NCI-H2196 (cell line): Measurements from ENCODE around the gene LRRC36.

Source experiments
- DNase-seq: peaks from one replicate; lab custom pipeline; 2025; ENCODE audit not compliant: unreplicated experiment; lab: John Stamatoyannopoulos, UW

Gene LRRC36

GRCh38 chr16:67388191-67388590 lies 61.6 kb downstream of the LRRC36 start:
- DNase-seq: no peak

GRCh38 chr16:67388591-67388990 lies 62.0 kb downstream of the LRRC36 start:
- no peak for DNase-seq

GRCh38 chr16:67389911-67390815 lies 63.5 kb downstream of the LRRC36 start:
- no peak for DNase-seq

GRCh38 chr16:67390816-67391423 lies 64.3 kb downstream of the LRRC36 start:
- no peak for DNase-seq

GRCh38 chr16:67391424-67392300 lies 65.0 kb downstream of the LRRC36 start:
- DNase-seq: peak; percentile 69

- DNase-seq: no peak
These were observed 65.9 kb downstream of the LRRC36 start for GRCh38 chr16:67392301-67393059.

GRCh38 chr16:67393111-67393787 lies 66.6 kb downstream of the LRRC36 start, which contains the start of gene TPPP3:
Gene TPPP3, minus strand, starts transcription at chr16:67393498. Its CDS starts 2,387 bp downstream, at chr16:67391111.
- peak; percentile 71 for DNase-seq

- no peak for DNase-seq
These were observed 67.2 kb downstream of the LRRC36 start for GRCh38 chr16:67393788-67394154.

GRCh38 chr16:67394155-67395104 lies 67.8 kb downstream of the LRRC36 start:
- no peak for DNase-seq

- no peak for DNase-seq
These were observed 68.5 kb downstream of the LRRC36 start for GRCh38 chr16:67395105-67395457.

GRCh38 chr16:67395458-67396158 lies 69.0 kb downstream of the LRRC36 start:
- peak; percentile 43 for DNase-seq

- DNase-seq: peak; percentile 86
These were observed 69.8 kb downstream of the LRRC36 start for GRCh38 chr16:67396159-67397035.

GRCh38 chr16:67397036-67397801 lies 70.6 kb downstream of the LRRC36 start:
- DNase-seq: no peak

GRCh38 chr16:67397812-67398545 lies 71.4 kb downstream of the LRRC36 start:
- DNase-seq: no peak

- no peak for DNase-seq
These were observed 72.1 kb downstream of the LRRC36 start for GRCh38 chr16:67398546-67399217.
